LoVo (cell line): ENCODE measurements around the gene GDNF.

Experiments used
- DNase-seq: peaks from one replicate; pipeline ENCODE4 v3.0.0-alpha.2; 2016; ENCODE audit warnings: low spot score

Gene GDNF

GRCh38 chr5:37846786-37847310, 7.0 kb upstream of the GDNF start:
- no peak for DNase-seq

- DNase-seq, result no peak
These were observed 4.2 kb upstream of the GDNF start for GRCh38 chr5:37844009-37844408.

DNA sequence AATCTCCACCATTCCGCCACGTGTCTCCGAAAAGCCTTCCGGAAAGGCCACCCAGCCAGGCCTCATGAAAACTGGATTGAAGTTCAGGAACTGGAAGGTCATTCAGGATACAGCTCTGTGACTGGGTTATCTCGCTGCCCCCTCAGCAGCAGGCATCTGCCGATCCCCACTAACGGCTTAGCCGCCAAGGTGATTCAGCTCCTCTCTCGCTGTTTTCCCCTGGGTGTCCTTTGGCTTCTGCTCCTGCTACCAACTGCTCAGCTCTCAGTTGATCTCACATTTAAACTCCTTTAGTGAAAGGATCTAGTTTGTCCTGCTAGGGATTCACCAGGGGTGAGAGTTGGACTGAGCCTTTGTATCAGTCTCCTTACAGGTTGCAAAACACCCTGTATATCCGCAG, 2.2 kb upstream of the GDNF start:
- DNase-seq, result no peak

DNA sequence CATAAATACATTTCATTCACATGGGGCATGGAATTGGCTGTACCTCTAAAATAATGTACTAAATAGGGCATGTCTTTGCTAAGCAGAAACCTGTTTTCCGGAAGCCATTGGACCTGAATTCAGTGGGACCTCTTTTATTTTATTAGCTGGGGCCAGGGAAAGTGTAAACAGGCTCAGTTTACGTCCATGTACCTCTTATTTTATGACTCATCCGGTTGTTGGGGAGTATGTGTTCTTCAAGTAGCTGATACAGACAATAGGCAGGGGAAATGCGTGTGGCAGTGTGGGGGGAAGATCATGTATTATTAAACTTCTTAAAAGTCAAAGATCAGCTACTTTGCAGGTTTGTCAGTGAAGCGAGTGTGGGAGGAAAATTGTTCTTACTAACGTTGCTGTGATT, 1.4 kb upstream of the GDNF start:
- DNase-seq, result no peak

DNA sequence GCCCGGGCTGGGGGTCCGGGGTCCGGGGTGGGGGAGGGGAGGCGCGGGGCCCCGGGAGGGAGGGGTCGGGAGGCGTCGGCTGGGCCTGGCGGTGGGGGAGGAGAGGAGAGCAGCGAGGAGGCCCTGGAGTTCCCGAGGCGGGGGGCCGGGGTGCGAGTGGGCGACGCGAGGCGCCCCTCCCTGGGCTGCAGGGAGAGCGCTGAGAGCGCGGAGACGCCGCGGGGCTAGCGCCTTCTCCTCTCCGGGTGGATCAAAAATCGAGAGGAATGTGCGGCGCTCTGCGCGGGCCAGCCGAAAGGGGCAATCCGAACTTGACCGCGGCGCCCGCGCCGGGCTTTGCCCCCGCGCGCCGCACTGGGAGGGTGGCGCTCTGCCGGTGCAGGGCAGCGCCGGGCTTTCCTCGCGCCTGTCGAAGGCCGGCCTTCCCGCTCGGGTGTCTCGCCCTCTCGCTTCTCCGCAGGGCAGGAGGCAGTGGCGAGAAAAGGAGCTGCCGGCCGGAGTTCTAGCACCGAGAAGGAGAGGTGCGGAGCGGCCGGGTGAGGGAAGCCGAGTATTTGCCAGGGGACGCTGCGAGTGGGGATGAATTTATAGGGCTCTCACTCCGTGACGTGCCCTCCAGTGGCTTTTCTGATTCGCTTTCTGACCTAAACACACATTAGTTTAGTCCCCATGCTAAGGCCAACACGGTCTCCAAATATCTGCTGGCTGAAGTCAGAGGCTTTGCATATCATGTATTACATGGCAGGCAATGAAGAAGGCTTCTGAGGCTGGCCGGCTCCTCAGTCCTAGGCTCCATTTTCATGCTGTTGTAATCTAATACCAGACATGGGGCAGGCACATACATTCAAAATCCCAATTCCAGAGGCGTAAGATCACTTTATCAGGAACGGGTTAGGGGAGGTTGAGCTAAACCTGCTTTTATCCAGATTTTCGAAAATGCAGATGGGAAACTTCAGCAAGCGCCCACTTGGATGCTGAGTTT, 503 bp upstream of the GDNF start:
- DNase-seq, result no peak

GRCh38 chr5:37838933-37839341, 904 bp downstream of the GDNF start:
- DNase-seq, result no peak

- no peak for DNase-seq
These were observed 1.5 kb downstream of the GDNF start for GRCh38 chr5:37838152-37838932.

DNA sequence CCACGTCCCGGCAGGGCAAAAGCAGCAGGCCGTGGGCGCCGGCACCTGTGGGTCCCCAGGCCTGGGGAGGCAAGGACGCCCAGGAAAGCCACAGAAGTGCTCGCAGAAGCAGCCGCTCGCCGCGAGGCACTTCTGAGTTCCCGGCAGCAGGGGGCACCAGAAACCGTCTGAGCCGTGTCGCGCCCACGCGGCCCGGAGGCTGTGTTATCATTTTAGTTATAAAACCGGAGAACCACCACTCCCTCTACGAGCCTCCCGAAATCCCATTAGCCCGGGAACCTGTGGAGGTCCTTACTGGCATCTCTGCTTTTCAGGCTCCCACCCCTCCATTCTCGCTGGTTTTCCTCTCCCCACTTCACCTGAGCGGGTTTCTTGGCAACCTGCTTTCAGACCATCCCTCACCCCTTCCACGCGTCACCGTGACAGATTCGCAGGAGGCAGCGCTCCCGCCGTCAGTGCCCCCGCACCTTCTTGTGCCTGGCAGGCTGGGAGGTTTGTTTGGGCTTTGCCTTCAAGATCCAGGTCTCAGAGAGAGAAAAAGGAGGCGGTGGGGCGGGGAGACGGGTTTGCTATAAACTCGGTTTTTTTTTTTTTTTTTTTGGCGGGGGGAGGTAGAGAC, 2.3 kb downstream of the GDNF start:
- DNase-seq, result peak; percentile 34

GRCh38 chr5:37836592-37837413, 3.0 kb downstream of the GDNF start:
- DNase-seq, result no peak

DNA sequence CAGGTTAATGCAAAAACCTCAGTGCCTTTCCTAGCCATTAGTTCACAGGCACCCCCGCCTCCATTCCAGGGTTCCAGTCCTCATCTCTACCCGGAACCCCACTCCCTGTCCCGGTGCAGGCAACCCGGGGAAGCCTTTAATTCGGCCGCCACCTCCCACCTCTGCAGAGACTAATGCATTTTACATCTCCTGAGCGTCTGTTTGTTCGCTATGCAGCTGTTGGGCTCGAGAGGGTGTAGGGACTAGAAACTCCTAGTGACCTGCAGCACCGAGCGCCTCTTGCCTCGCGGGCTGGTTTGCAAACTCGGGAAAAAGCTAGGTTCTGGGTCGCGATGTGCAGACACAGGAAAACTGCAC, 3.6 kb downstream of the GDNF start:
- DNase-seq, result no peak

- no peak for DNase-seq
These were observed 4.4 kb downstream of the GDNF start for GRCh38 chr5:37835380-37835973.

- DNase-seq, result no peak
These were observed 5.1 kb downstream of the GDNF start for GRCh38 chr5:37834542-37835379.

DNA sequence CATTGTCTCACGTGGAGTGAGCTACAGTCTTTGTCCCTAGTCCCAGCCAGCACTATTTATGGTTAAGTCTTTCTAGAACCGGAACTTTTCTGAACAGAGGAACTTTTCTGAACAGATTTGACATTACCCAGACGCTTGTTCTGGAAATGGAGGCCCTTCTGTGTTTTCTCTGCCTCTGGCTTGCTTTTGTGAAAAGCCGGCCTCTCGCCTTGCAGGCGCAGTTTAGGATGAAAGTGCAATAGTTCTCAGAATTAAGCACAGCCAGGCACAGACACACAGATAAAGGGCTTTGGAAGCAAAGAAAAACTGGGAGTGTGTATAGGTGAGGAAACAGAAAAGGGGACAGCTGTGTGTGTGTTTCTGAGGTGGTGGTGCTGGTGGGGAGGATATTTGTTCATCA, 5.9 kb downstream of the GDNF start:
- DNase-seq, result no peak

GRCh38 chr5:37831821-37832534, 7.9 kb downstream of the GDNF start:
- no peak for DNase-seq

DNA sequence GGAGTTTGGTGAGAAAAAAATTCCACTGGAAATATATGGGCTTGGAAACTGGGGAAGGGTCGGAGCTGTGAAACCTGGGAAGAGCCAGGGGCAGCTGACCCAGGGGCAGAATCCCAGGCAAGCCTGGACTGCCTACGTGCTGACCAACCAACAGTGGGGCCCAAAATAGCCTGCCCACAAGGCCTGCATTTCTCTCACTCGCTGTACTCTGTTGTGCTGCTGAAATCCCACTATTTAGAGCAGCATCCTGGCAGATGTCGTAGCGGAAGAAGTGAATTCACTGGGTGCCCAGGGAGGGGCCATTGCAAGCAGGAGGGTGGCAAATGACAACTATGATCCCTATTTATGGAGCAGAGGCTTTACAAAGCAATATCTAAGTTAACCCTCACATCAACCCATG, 9.5 kb downstream of the GDNF start:
- DNase-seq, result no peak

GRCh38 chr5:37825334-37825915, 14.4 kb downstream of the GDNF start:
- DNase-seq, result no peak

DNA sequence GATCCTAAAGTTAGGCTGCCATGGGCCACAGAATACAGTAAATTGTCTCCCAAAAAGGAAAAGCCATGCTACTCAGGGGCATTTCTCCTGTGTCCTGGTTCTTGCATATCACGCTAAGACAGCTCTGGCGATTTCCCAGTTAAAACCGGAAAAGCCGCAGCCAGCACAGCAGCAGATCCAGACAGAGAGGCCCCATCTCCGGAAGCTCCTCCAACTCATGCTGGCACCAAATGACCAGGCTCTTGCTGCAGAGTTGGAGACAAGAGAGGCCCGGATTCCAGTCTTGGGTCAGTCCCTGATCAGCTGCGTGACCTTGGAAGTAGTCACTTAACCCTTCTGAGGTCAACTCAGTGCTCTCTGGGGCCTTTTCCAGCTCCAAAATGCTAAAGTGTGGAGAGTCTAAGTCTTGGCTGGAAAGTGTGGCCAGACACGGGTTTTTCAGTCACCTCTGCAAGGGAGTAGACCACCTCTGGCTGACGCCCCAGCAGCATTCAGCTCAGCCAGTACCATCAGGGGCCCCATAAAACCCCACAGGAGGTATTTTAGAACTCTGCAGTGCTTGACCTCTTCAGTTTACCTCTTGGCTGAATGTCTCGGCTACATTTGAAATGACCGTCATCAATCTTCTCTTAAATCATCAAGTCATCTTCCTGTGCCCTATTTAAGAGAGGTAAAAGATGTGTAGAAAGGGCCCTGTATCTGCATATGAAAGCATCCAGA, 16.2 kb downstream of the GDNF start:
- no peak for DNase-seq

DNA sequence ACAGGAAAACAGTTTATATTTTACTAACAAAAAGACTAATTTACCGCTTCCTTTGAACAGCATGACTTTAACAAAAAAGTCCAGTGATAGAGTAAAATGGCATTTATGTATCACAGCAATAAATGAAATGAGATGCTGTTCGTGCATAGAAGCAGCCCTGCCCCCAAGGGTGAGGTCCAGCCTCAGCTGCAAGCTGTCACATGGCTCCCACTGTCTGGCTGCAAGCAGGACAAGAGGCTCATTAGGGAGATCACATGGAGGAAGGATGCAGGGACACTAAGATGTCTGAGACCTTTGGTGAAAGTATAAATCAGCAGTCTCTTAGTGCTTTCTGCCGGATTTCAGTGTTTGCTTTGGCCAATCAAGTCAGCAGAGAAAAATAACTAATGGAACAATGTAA, 23.0 kb downstream of the GDNF start:
- no peak for DNase-seq

DNA sequence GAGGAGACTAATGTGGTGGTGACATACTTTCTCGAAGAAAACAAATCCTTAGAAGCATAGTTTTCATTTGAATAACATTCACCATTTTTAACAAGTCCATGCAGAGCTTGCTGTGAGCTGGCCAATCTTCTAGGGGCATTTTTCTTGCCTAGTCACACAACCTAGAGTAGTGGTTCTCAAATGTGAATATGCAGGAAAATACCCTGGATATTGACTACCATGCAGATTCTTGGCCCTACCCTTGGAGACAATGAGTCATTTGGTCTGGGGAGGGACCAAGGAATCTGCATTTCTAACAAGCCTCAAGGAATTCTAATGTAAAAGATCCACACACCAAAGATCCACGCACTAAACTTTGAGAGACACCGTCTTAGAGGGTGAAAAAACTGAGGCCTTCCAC, 23.5 kb downstream of the GDNF start:
- no peak for DNase-seq
